Large intestine (tissue), 3 donors: ENCODE data around the gene RET. TPM values are rescaled to one million over a fixed set of nuclear protein-coding genes. Genes with fewer than 3 reads are reported as not detected.
"Not testable (repeated sequence)": the region's sequence is repeated elsewhere in the genome, so short reads cannot be mapped to it uniquely, and the experiment has no call there.

Experiments
- DNase-seq, 2 donors: peaks; one replicate each; pipeline versions ENCODE4 v3.0.0 to v3.0.0-alpha.2; 2013
- H3K27ac ChIP-seq: one replicate; pipeline ENCODE4 v1.5.1; 2013; ENCODE audit warnings: low read length
- H3K27me3 ChIP-seq: 2 replicates; pipeline ENCODE4 v1.6.1; 2013; ENCODE audit warnings: low read length; ENCODE audit not compliant: control insufficient read depth, insufficient read depth
- H3K36me3 ChIP-seq: 2 replicates; pipeline ENCODE4 v1.6.1; 2013; ENCODE audit warnings: low read length; ENCODE audit not compliant: control insufficient read depth, insufficient read depth
- H3K4me1 ChIP-seq: one replicate; pipeline ENCODE4 v1.6.1; 2013; ENCODE audit warnings: low read length; ENCODE audit not compliant: control insufficient read depth, insufficient read depth
- H3K4me3 ChIP-seq: one replicate; pipeline ENCODE4 v1.5.1; 2013; ENCODE audit warnings: low read length
- H3K9me3 ChIP-seq: one replicate; pipeline ENCODE4 v1.6.1; 2013; ENCODE audit warnings: mild to moderate bottlenecking, low read depth, low read length, moderate library complexity; ENCODE audit not compliant: control insufficient read depth
- WGBS: methylation state at CpG from one replicate; pipeline ENCODE4 v1.1.5; 2013; ENCODE audit warnings: low lambda C conversion rate; ENCODE audit not compliant: insufficient coverage; 5-methylcytosine and 5-hydroxymethylcytosine counted together
- polyA plus RNA-seq: library from polyadenylated mRNA; unstranded; fragments of 120-200 nt; gene quantifications from one replicate; pipeline ENCODE4 v1.2.1, GENCODE V29; 2013

Gene RET
- polyA plus RNA-seq, 1 donor, result 20.1 TPM

DNA sequence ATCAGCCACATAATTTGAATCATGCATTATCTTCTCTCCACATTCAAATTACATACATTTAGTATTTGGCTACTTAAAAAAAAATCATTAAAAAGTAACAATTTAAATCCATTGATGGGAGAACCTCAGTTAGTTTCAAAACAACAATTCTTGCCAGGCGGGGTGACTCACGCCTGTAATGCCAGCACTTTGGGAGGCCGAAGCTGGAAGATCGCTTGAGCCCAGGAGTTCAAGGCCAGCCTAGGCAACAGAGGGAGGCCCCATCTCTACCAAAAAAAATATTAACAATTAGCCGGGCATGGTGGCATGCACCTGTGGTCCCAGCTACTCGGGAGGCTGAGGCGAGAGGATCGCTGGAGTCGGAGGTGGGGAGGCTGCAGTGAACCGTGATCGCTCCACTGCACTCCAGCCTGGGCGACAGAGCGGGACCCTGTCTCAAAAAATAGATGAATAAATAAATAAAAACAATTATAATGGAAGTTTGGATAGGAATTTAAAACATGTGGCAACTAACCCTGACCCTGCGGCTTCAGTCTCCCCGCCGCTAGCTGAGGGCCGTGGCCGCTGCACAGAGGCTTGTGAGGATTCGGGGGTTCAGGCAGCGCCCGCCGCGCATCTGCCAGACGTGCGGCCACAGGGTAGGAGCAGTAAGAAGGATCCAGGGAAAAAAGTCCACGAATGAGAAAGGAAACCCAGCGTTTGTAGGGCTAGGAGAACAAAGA lies 60.3 kb downstream of the RET start:
- Histone ChIP-seq H3K27me3 (no peaks in the 10 kb centered on the region), H3K27ac (peak overlapping the region; percentile 88), H3K4me3 (peak overlapping the region; percentile 77), H3K4me1 (peaks cover under 1% of the 10 kb centered on the region), H3K36me3 (no peaks in the 10 kb centered on the region), H3K9me3 (no peaks in the 10 kb centered on the region)
- 0% methylated on average over 2 of the region's 27 CpGs for WGBS
- no peak for DNase-seq

DNA sequence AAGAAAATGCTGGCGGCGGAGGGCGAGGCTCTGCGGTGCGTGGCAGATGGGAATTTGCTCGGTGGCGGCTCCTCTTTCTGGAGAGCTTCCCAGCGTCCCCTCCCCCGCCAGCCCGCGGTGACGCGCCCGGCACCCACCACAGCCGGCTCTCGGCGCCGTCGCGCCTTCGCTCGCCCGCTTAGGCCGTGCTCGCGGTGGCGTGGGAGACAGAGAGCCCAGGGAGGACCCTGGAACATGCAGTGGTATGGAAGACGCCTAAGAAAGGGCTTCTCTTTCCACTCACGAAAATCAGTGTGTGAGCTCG lies 60.8 kb downstream of the RET start:
- Histone ChIP-seq H3K4me3 (peak overlapping the region; percentile 77), H3K27me3 (no peaks in the 10 kb centered on the region), H3K27ac (peak overlapping the region; percentile 88), H3K36me3 (no peaks in the 10 kb centered on the region), H3K9me3 (no peaks in the 10 kb centered on the region), H3K4me1 (no peaks in the 10 kb centered on the region)
- peak; percentile 45 to 74 for DNase-seq
- WGBS, result no CpG with 5 or more reads among the region's 30 CpGs

DNA sequence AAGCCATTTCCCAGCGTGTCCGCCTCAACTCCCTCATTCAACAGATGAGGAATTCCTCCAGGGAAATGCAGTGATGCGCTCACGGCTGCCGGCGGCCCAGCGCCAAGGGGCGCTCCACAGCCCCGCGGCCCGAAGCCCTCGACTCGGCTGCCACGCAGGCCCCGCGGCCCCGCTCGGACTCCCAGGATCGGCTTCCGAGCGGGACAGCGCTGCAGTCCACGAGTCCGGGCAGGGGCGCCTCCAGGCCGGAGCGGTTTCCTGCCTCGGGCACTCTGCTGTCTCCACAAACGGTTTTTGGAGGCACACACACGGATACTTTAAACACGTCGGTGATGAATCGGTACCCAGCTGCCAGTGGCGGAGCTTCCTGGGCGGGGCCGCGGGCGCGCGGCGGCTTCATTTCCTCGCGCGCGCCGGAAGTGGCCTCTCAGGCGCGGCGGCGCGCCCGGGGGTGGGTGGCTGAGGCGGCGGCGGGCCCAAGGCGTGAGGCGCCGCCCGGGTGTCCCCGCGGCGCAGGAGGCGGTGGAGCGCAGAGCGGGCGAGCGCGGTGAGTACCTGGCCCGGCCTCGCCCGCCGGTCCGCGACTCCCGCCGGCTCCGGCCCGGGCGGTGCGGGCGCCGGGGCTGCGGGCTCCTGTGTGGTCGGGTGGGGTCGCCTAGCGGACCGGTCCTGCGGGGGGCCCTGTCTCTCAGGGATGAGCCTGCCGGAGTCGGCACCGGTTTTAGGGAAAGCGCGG lies 61.3 kb downstream of the RET start, which contains the start of gene CSGALNACT2:
CSGALNACT2 (plus strand) TSS at position 425 of the 736 bp plus-strand sequence. CDS start 16,705 bp downstream, outside the sequence.
- H3K4me1 ChIP-seq, result no peaks in the 10 kb centered on the region
- H3K4me3 ChIP-seq, result peak within 1 kb of the TSS; percentile 77
- WGBS, result no CpG with 5 or more reads among the region's 93 CpGs
- H3K27ac ChIP-seq, result peak within 1 kb of the TSS; percentile 88
- no peaks in the 10 kb centered on the region for H3K36me3 ChIP-seq
- peak; percentile 84 to 93 for DNase-seq
- no peaks in the 10 kb centered on the region for H3K27me3 ChIP-seq
- no peaks in the 10 kb centered on the region for H3K9me3 ChIP-seq

- Histone ChIP-seq H3K9me3 (no peaks in the 10 kb centered on the region), H3K27ac (peak overlapping the region; percentile 69), H3K4me1 (no peaks in the 10 kb centered on the region), H3K36me3 (no peaks in the 10 kb centered on the region), H3K27me3 (no peaks in the 10 kb centered on the region), H3K4me3 (peak overlapping the region; percentile 59)
- no CpG with 5 or more reads among the region's 22 CpGs for WGBS
- peak in 1 of 2 donors; percentile 49 for DNase-seq
Observed at GRCh38 chr10:43138757-43139241, 61.9 kb downstream of the RET start.

- no peaks in the 10 kb centered on the region for H3K4me1 ChIP-seq
- H3K9me3 ChIP-seq, result no peaks in the 10 kb centered on the region
- no CpG with 5 or more reads among the region's 5 CpGs for WGBS
- no peaks in the 10 kb centered on the region for H3K27me3 ChIP-seq
- H3K27ac ChIP-seq, result no peak overlapping the region
- no peaks in the 10 kb centered on the region for H3K36me3 ChIP-seq
- H3K4me3 ChIP-seq, result no peak overlapping the region
- no peak for DNase-seq
Observed at GRCh38 chr10:43141421-43141820, 64.6 kb downstream of the RET start.

GRCh38 chr10:43145311-43145710 lies 68.4 kb downstream of the RET start:
- no peak for DNase-seq
- Histone ChIP-seq H3K9me3 (no peaks in the 10 kb centered on the region), H3K27me3 (no peaks in the 10 kb centered on the region), H3K4me1 (no peaks in the 10 kb centered on the region), H3K4me3 (no peak overlapping the region), H3K27ac (no peak overlapping the region), H3K36me3 (no peaks in the 10 kb centered on the region)
- no CpG with 5 or more reads among the region's 6 CpGs for WGBS

DNA sequence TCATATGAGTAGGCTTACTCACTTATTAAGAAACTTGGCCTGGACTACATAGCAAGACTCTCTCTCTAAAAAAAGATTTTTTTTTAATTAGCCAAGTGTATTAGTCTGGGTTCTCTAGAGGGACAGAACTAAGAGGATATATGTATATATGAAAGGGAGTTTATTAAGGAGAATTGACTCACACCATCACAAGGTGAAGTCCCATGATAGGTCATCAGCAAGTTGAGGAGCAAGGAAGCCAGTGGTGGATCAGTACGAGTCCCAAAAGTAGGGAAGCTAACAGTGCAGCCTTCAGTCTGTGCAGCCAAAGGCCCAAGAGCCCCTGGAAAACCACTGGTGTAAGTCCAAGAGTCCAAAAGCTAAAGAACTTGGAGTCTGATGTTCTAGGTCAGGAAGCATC lies 69.1 kb downstream of the RET start:
- H3K36me3 ChIP-seq, H3K9me3 ChIP-seq, H3K27ac ChIP-seq, H3K4me1 ChIP-seq, H3K27me3 ChIP-seq, DNase-seq, H3K4me3 ChIP-seq: not testable (repeated sequence)
- no CpG with 5 or more reads among the region's 1 CpG for WGBS

DNA sequence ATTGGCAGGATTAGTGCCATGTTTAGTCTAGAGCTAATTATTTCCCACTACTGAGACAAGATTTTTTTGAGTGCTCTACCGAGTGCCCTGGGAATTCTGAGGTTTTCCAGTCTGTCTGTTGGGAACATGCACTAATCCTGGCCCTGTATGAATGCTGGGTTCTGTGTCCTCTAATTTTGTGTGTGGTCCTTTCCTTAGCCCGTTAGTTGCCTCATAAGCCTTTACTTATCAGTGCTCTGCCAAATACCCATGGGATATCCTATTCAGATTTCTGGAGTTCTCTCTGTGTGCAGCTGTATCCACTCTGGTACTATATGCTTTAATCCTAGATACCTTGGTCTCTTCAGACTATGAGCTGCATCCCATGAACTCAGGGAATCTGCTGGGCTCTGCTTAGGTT lies 74.5 kb downstream of the RET start:
- H3K36me3 ChIP-seq, result no peaks in the 10 kb centered on the region
- H3K9me3 ChIP-seq, result no peaks in the 10 kb centered on the region
- DNase-seq, result no peak
- H3K4me1 ChIP-seq, result no peaks in the 10 kb centered on the region
- H3K27ac ChIP-seq, result no peak overlapping the region
- no CpG with 5 or more reads among the region's 2 CpGs for WGBS
- no peaks in the 10 kb centered on the region for H3K27me3 ChIP-seq
- no peak overlapping the region for H3K4me3 ChIP-seq

GRCh38 chr10:43153901-43154300 lies 77.0 kb downstream of the RET start:
- H3K4me1 ChIP-seq, result no peaks in the 10 kb centered on the region
- DNase-seq, result no peak
- no peak overlapping the region for H3K27ac ChIP-seq
- no peaks in the 10 kb centered on the region for H3K36me3 ChIP-seq
- H3K27me3 ChIP-seq, result no peaks in the 10 kb centered on the region
- no CpG with 5 or more reads among the region's 2 CpGs for WGBS
- H3K4me3 ChIP-seq, result no peak overlapping the region
- no peaks in the 10 kb centered on the region for H3K9me3 ChIP-seq

DNA sequence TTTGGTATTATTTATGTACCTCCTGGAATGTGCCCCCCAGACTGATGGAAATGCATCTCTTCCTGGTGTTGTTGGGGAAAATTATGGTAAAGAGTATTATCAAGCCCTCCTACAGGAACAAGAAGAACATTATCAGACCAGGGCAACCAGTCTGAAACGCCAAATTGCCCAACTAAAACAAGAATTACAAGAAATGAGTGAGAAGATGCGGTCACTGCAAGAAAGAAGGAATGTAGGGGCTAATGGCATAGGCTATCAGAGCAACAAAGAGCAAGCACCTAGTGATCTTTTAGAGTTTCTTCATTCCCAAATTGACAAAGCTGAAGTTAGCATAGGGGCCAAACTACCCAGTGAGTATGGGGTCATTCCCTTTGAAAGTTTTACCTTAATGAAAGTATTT lies 78.4 kb downstream of the RET start:
- Histone ChIP-seq H3K27me3 (no peaks in the 10 kb centered on the region), H3K4me1 (no peaks in the 10 kb centered on the region), H3K4me3 (no peak overlapping the region), H3K36me3 (no peaks in the 10 kb centered on the region), H3K9me3 (no peaks in the 10 kb centered on the region), H3K27ac (no peak overlapping the region)
- no peak for DNase-seq
- 92% methylated on average over 2 of the region's 2 CpGs for WGBS
